ENCODE measurements around the gene DAB1. TPM values are rescaled to one million over a fixed set of nuclear protein-coding genes. Genes with fewer than 3 reads are reported as not detected.

The DAB1 gene
- total and polyA plus RNA-seq, 10 of the 15 experiments (the other 5 are each of a cell fraction or from before 2014, with no cell fraction given): 0.02 to 0.10 (median 0.03) TPM; not detected in 5

DNA sequence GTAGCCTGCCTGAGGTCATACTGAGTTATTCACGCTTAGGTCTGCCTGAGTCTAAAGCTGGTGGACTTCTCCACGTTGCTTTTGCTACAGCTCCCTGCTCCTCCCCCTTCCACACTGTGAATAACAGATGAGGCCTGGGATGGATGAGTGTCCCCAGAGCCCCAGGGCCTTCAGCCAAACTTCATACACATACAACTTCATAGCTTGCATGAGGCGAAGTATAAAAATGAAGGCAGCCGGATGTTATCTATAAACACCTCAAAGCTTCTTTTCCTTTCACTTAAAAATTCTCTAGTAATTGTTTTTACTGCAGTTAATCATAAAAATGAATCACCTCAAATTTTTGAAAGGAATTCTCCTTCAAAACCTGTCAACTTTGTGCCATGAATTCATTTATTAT lies 70.2 kb downstream of the DAB1 start:
- no peak overlapping the region for H3K4me2 ChIP-seq (ENCODE audit: control insufficient read depth, insufficient read depth)
- H3K27ac ChIP-seq (ENCODE audit: control insufficient read depth, insufficient read depth): no peak overlapping the region
- H2AFZ ChIP-seq (ENCODE audit: control insufficient read depth, low read depth, low read length): no peak overlapping the region
- no peaks in the 10 kb centered on the region for H4K20me1 ChIP-seq (ENCODE audit: control insufficient read depth, insufficient read depth)
- H3K9me3 ChIP-seq (replicated peaks; ENCODE audit: control insufficient read depth, insufficient read depth, low read length): no peaks in the 10 kb centered on the region
- no TSS peak for BruUV-seq (replicated peaks)
- no peak overlapping the region for H3K9ac ChIP-seq (ENCODE audit: control insufficient read depth, insufficient read depth, low read length)
- H3K4me1 ChIP-seq (ENCODE audit: control insufficient read depth, insufficient read depth, low read length): no peaks in the 10 kb centered on the region
- no peaks in the 10 kb centered on the region for H3K36me3 ChIP-seq (ENCODE audit: control insufficient read depth in 2 of 2, insufficient read depth in 2 of 2, low read length in 1 of 2)
- no peak for TF ChIP-seq KLF5 (IDR thresholded peaks at IDR 0.05; ENCODE audit: partially characterized antibody)
- TF ChIP-seq IKZF2 (IDR thresholded peaks at IDR 0.05): no peak
- TF ChIP-seq MAX (IDR thresholded peaks at IDR 0.05; ENCODE audit: low read depth, low read length): no peak
- TF ChIP-seq, protein P1, sequence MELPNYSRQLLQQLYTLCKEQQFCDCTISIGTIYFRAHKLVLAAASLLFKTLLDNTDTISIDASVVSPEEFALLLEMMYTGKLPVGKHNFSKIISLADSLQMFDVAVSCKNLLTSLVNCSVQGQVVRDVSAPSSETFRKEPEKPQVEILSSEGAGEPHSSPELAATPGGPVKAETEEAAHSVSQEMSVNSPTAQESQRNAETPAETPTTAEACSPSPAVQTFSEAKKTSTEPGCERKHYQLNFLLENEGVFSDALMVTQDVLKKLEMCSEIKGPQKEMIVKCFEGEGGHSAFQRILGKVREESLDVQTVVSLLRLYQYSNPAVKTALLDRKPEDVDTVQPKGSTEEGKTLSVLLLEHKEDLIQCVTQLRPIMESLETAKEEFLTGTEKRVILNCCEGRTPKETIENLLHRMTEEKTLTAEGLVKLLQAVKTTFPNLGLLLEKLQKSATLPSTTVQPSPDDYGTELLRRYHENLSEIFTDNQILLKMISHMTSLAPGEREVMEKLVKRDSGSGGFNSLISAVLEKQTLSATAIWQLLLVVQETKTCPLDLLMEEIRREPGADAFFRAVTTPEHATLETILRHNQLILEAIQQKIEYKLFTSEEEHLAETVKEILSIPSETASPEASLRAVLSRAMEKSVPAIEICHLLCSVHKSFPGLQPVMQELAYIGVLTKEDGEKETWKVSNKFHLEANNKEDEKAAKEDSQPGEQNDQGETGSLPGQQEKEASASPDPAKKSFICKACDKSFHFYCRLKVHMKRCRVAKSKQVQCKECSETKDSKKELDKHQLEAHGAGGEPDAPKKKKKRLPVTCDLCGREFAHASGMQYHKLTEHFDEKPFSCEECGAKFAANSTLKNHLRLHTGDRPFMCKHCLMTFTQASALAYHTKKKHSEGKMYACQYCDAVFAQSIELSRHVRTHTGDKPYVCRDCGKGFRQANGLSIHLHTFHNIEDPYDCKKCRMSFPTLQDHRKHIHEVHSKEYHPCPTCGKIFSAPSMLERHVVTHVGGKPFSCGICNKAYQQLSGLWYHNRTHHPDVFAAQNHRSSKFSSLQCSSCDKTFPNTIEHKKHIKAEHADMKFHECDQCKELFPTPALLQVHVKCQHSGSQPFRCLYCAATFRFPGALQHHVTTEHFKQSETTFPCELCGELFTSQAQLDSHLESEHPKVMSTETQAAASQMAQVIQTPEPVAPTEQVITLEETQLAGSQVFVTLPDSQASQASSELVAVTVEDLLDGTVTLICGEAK (IDR thresholded peaks at IDR 0.05; ENCODE audit: borderline replicate concordance): no peak
- TF ChIP-seq FOS (IDR thresholded peaks at IDR 0.05; ENCODE audit: borderline replicate concordance, extremely low read depth, insufficient read length): no peak
- TF ChIP-seq, protein P2, sequence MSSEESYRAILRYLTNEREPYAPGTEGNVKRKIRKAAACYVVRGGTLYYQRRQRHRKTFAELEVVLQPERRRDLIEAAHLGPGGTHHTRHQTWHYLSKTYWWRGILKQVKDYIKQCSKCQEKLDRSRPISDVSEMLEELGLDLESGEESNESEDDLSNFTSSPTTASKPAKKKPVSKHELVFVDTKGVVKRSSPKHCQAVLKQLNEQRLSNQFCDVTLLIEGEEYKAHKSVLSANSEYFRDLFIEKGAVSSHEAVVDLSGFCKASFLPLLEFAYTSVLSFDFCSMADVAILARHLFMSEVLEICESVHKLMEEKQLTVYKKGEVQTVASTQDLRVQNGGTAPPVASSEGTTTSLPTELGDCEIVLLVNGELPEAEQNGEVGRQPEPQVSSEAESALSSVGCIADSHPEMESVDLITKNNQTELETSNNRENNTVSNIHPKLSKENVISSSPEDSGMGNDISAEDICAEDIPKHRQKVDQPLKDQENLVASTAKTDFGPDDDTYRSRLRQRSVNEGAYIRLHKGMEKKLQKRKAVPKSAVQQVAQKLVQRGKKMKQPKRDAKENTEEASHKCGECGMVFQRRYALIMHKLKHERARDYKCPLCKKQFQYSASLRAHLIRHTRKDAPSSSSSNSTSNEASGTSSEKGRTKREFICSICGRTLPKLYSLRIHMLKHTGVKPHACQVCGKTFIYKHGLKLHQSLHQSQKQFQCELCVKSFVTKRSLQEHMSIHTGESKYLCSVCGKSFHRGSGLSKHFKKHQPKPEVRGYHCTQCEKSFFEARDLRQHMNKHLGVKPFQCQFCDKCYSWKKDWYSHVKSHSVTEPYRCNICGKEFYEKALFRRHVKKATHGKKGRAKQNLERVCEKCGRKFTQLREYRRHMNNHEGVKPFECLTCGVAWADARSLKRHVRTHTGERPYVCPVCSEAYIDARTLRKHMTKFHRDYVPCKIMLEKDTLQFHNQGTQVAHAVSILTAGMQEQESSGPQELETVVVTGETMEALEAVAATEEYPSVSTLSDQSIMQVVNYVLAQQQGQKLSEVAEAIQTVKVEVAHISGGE (CRISPR knock-in tag; IDR thresholded peaks at IDR 0.05): no peak
- no peak for TF ChIP-seq BACH1 (IDR thresholded peaks at IDR 0.05; ENCODE audit: borderline replicate concordance)
- no peak for TF ChIP-seq TCF12 (IDR thresholded peaks at IDR 0.05; ENCODE audit: low read depth, low read length)
- H3K79me2 ChIP-seq (ENCODE audit: control insufficient read depth, insufficient read depth, low read length): no peaks in the 10 kb centered on the region
- intact Hi-C loops (cut with micrococcal nuclease; ENCODE audit: unreplicated experiment): no loop called here
- DNase-seq (ENCODE audit: low read depth, low spot score) (no peak), ATAC-seq (no peak), FAIRE-seq (no peak)
- no peaks in the 10 kb centered on the region for H3K27me3 ChIP-seq (replicated peaks in 1 of 2; ENCODE audit: control insufficient read depth in 2 of 2, insufficient read depth in 2 of 2, low read length in 1 of 2)
- 40% methylated on average over 4 of the region's 4 CpGs for WGBS (ENCODE audit: insufficient coverage, insufficient replicate concordance, low lambda C conversion rate, missing lambda C conversion rate)
- ChIA-PET SMC1A (ENCODE audit: uncharacterized antibody, unreplicated experiment) (no interaction called here), RAD21 (ENCODE audit: unreplicated experiment) (no interaction called here), CTCF (no interaction called here), POLR2A (no interaction called here)
- H3K4me3 ChIP-seq: no peak overlapping the region
- in situ Hi-C loops (cut with MboI): no loop called here
